Cortex of kidney (tissue), 1 donor: Measurements from ENCODE around the gene MAML3.

Experiments
- DNase-seq: peaks from one replicate; lab custom pipeline; 2025; lab: John Stamatoyannopoulos, UW

The MAML3 gene

GRCh38 chr4:140153718-140154571 lies at the start of gene MAML3:
MAML3 (minus strand) TSS chr4:140154184; CDS start chr4:140153327, 857 bp downstream.
- DNase-seq: peak; percentile 49

GRCh38 chr4:140198942-140199341 lies 45.0 kb upstream of the MAML3 start:
- DNase-seq: no peak

- DNase-seq: no peak
Observed at GRCh38 chr4:140195806-140196205, 41.8 kb upstream of the MAML3 start.

- no peak for DNase-seq
Observed at GRCh38 chr4:140189805-140190204, 35.8 kb upstream of the MAML3 start.

GRCh38 chr4:140188975-140189374 lies 35.0 kb upstream of the MAML3 start:
- no peak for DNase-seq

- DNase-seq: no peak
Observed at GRCh38 chr4:140187316-140187695, 33.3 kb upstream of the MAML3 start.

- no peak for DNase-seq
Observed at GRCh38 chr4:140186651-140187315, 32.8 kb upstream of the MAML3 start.

GRCh38 chr4:140186082-140186438 lies 32.1 kb upstream of the MAML3 start:
- no peak for DNase-seq

- DNase-seq: no peak
Observed at GRCh38 chr4:140185412-140186081, 31.6 kb upstream of the MAML3 start.

GRCh38 chr4:140183270-140183669 lies 29.3 kb upstream of the MAML3 start:
- no peak for DNase-seq

- no peak for DNase-seq
Observed at GRCh38 chr4:140180577-140180976, 26.6 kb upstream of the MAML3 start.

GRCh38 chr4:140176735-140177134 lies 22.8 kb upstream of the MAML3 start:
- DNase-seq: no peak

GRCh38 chr4:140174543-140174942 lies 20.6 kb upstream of the MAML3 start:
- no peak for DNase-seq

GRCh38 chr4:140172960-140173359 lies 19.0 kb upstream of the MAML3 start:
- no peak for DNase-seq

- no peak for DNase-seq
Observed at GRCh38 chr4:140170299-140170698, 16.3 kb upstream of the MAML3 start.

- DNase-seq: no peak
Observed at GRCh38 chr4:140168936-140169335, 15.0 kb upstream of the MAML3 start.

GRCh38 chr4:140168474-140168873 lies 14.5 kb upstream of the MAML3 start:
- DNase-seq: no peak

- no peak for DNase-seq
Observed at GRCh38 chr4:140163029-140163810, 9.2 kb upstream of the MAML3 start.

GRCh38 chr4:140162596-140162995 lies 8.6 kb upstream of the MAML3 start:
- no peak for DNase-seq

GRCh38 chr4:140158365-140159030 lies 4.5 kb upstream of the MAML3 start:
- no peak for DNase-seq

GRCh38 chr4:140157341-140157740 lies 3.4 kb upstream of the MAML3 start:
- no peak for DNase-seq
